Gastrocnemius medialis (tissue), 4 donors: ENCODE results near the gene PMAIP1. TPM values are rescaled to one million over a fixed set of nuclear protein-coding genes. Genes with fewer than 3 reads are reported as not detected.
A peak's percentile ranks its signal among the peaks of the same experiment; 100 is the strongest.

Experiments used
- ATAC-seq, 2 donors: fragments of 150-250 bp; one replicate each; pipeline ENCODE4 v1.9.1; 2016
- DNase-seq, 2 donors: peaks; one replicate each; pipeline ENCODE4 v3.0.0-alpha.2; 2019
- H3K27ac ChIP-seq, 4 donors: fragments of 200-600 bp; sonication (generic); 1 replicate in 1 of 4; 2 replicates in 3 of 4; pipeline ENCODE4 v1.5.1; 2016 to 2018; ENCODE audit warnings: mild to moderate bottlenecking in 2 of 4, moderate library complexity in 1 of 4
- H3K27me3 ChIP-seq, 3 donors: fragments of 200-600 bp; sonication (generic) in 2 of 3; 1 replicate in 1 of 3; 2 replicates in 2 of 3; pipeline versions ENCODE4 v1.5.1 to v1.6.0; 2016 to 2019; ENCODE audit warnings: mild to moderate bottlenecking in 1 of 3, moderate library complexity in 1 of 3
- H3K36me3 ChIP-seq, 2 donors: fragments of 200-600 bp; sonication (generic) in 1 of 2; one replicate each; pipeline ENCODE4 v1.5.1; 2017 to 2018
- H3K4me1 ChIP-seq, 2 donors: fragments of 200-600 bp; sonication (generic) in 1 of 2; one replicate each; pipeline ENCODE4 v1.5.1; 2016 to 2017; ENCODE audit warnings: mild to moderate bottlenecking in 2 of 2
- H3K4me3 ChIP-seq, 4 donors: fragments of 200-600 bp; sonication (generic) in 3 of 4; 1 replicate in 1 of 4; 2 replicates in 3 of 4; pipeline ENCODE4 v1.5.1; 2016 to 2019; ENCODE audit warnings: mild to moderate bottlenecking in 2 of 4
- H3K9me3 ChIP-seq, 3 donors: fragments of 200-600 bp; sonication (generic) in 2 of 3; 1 replicate in 1 of 3; 2 replicates in 2 of 3; pipeline ENCODE4 v1.5.1; 2016 to 2019
- POLR2A ChIP-seq, 2 donors: fragments of 450-650 bp; IDR thresholded peaks; one replicate each; pipeline ENCODE4 v1.6.1; 2017; ENCODE audit warnings: antibody characterized with exemption in 2 of 2, mild to moderate bottlenecking in 2 of 2, moderate library complexity in 2 of 2
- in situ Hi-C, 4 donors: fragments of 200-750 bp; cut with MboI; loops; one replicate each; pipeline versions ENCODE4 v1.15.0 to v1.8.0; 2017; ENCODE audit warnings: low sequenced_read_pairs in 4 of 4
- intact Hi-C: fragments of 100-400 bp; cut with DNase I; formaldehyde crosslinking; loops from one replicate; pipeline ENCODE4 v1.15.1; 2023; ENCODE audit warnings: low total_unique reads
- total RNA-seq, 4 donors: library from RNA; depleted of rRNA; stranded (reverse); fragments of >200 nt; gene quantifications; one replicate each; pipeline versions ENCODE4 v1.1.0 to v1.2.3, GENCODE V29; 2016
- TF ChIP-seq, protein P1 (sequence below), 5 experiments: fragments of 450-650 bp in 3 of 5; fragments of 200-600 bp in 2 of 5; sonication (generic) in 2 of 5; IDR thresholded peaks in 4 of 5; conservative IDR thresholded peaks in 1 of 5; 1 replicate in 4 of 5; 2 replicates in 1 of 5; pipeline ENCODE4 v1.5.1; 2016 to 2019; ENCODE audit warnings: antibody characterized with exemption in 5 of 5, mild to moderate bottlenecking in 3 of 5, moderate library complexity in 3 of 5

Gene PMAIP1
- total RNA-seq, 4 donors from 2014 or later: 0.27 to 1.7 (median 1.2) TPM; not detected in 1

DNA sequence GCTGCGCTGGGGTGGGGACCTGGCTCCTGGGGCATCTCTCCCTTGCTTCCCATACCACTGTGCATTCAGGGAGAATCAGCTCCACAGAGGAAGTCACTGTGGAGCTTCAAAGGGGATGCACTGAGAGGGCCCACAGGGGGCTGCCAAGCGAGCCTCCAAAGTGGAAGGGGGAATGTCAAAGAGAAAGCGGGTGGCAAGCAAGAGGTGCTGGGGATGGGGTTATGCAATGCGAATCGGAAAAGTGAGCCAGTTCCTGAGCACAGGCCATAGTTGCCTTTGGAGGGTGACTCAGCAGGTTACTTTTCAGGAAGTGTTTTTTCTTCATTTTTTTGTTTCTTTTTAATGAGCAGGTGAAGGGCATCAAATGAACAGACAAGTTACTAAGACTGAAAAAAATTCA, 17.6 kb downstream of the PMAIP1 start:
- no peak for TF ChIP-seq POLR2A (IDR thresholded peaks at IDR 0.05)
- TF ChIP-seq, protein P1, sequence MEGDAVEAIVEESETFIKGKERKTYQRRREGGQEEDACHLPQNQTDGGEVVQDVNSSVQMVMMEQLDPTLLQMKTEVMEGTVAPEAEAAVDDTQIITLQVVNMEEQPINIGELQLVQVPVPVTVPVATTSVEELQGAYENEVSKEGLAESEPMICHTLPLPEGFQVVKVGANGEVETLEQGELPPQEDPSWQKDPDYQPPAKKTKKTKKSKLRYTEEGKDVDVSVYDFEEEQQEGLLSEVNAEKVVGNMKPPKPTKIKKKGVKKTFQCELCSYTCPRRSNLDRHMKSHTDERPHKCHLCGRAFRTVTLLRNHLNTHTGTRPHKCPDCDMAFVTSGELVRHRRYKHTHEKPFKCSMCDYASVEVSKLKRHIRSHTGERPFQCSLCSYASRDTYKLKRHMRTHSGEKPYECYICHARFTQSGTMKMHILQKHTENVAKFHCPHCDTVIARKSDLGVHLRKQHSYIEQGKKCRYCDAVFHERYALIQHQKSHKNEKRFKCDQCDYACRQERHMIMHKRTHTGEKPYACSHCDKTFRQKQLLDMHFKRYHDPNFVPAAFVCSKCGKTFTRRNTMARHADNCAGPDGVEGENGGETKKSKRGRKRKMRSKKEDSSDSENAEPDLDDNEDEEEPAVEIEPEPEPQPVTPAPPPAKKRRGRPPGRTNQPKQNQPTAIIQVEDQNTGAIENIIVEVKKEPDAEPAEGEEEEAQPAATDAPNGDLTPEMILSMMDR (IDR thresholded peaks at IDR 0.05 in 4 of 5, conservative IDR thresholded peaks at IDR 0.05 in 1 of 5): no peak
- intact Hi-C loops: no loop called here
- Histone ChIP-seq H3K9me3 (no peaks in the 10 kb centered on the region), H3K27me3 (no peaks in the 10 kb centered on the region), H3K4me1 (no peaks in the 10 kb centered on the region), H3K36me3 (no peaks in the 10 kb centered on the region), H3K27ac (peak overlapping the region in 2 of 4 donors; percentile 60 to 78), H3K4me3 (no peak overlapping the region)
- ATAC-seq (peak in 1 of 2 donors; percentile 37), DNase-seq (peak in 1 of 2 donors; percentile 26)
- in situ Hi-C loops: no loop called here

DNA sequence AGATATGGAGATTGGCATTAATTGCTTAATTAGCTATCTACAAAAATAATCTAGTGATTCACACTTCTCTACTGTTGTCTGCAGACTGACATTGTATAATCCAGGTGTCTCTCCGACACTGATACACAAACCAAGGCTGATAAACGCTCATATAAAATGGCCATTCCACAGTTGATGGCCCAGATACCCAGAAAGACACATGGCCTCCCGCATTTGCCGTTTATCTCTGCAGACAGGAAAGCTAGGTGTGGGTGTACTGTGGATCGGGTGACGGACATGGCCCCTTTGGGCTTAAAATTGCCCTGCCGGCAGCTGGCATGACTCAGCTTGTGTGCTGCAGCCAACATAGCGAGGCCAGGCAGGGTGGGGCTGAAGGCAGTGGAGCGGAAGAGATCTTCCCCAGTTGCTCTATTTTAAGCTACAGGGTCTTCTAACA, 18.5 kb downstream of the PMAIP1 start:
- peak; percentile 72 to 82 for ATAC-seq
- DNase-seq: peak; percentile 32 to 77
- no peaks in the 10 kb centered on the region for H3K36me3 ChIP-seq
- TF ChIP-seq, protein P1 (IDR thresholded peaks at IDR 0.05 in 4 of 5, conservative IDR thresholded peaks at IDR 0.05 in 1 of 5): no peak
- no peak for TF ChIP-seq POLR2A (IDR thresholded peaks at IDR 0.05)
- in situ Hi-C loops: no loop called here
- H3K9me3 ChIP-seq: no peaks in the 10 kb centered on the region
- peak overlapping the region in 1 of 4 donors; percentile 2 for H3K4me3 ChIP-seq
- intact Hi-C loops: no loop called here
- peaks cover 0 to under 1% of the 10 kb centered on the region in 2 donors for H3K4me1 ChIP-seq
- H3K27ac ChIP-seq: peak overlapping the region in 3 of 4 donors; percentile 30 to 78 (median 60)
- no peaks in the 10 kb centered on the region for H3K27me3 ChIP-seq

DNA sequence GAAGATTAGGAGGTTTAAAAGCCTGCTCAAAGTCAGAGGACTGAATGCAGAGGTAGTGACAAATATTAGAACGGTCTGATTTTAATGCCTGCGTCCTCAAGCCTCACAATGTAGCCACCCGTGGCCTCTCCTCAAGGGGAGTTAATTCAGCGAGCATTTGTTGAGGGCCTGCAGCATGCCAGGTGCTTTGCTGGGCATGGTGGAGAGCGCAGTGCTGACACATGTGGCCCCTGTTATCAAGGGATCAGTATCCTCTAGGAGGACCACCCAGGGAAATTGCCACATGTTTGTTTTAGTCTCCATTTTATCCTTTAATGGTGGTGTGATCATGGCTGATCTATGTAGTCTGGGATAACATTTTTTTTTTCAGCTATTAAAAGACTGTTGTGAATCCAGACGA, 19.2 kb downstream of the PMAIP1 start:
- intact Hi-C loops (no loop called here), in situ Hi-C loops (no loop called here)
- TF ChIP-seq POLR2A (IDR thresholded peaks at IDR 0.05): no peak
- TF ChIP-seq, protein P1 (IDR thresholded peaks at IDR 0.05 in 4 of 5, conservative IDR thresholded peaks at IDR 0.05 in 1 of 5): no peak
- no peaks in the 10 kb centered on the region for H3K27me3 ChIP-seq
- H3K9me3 ChIP-seq: no peaks in the 10 kb centered on the region
- no peak overlapping the region for H3K4me3 ChIP-seq
- no peaks in the 10 kb centered on the region for H3K36me3 ChIP-seq
- H3K27ac ChIP-seq: peak overlapping the region in 3 of 4 donors; percentile 30 to 78 (median 60)
- peaks cover 0 to 7% of the 10 kb centered on the region in 2 donors for H3K4me1 ChIP-seq
- ATAC-seq (no peak), DNase-seq (no peak)

DNA sequence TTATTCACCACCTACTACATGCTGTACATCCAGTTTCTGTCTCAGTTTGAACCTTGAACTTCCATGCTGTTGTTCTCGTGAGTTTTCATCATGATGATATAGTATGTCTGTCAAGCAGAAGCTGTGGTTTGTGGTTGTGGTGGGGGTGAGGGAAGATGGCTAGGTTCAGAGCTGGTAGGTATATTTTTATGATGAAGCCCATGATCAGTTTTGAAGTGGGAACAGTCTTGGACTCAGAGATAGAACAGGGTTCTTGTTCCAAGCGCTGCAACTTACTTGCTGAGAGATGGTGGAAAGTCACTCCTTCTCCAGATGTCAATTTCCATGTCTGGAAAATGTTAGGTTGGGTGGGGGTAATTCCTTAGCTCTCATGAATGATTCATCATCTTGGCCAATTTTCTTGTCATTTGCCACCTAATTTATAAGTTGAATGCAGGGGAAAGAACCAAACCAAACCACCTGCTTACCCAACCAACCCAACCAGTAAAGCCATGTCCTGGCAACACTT, 21.6 kb downstream of the PMAIP1 start:
- TF ChIP-seq, protein P1 (IDR thresholded peaks at IDR 0.05 in 4 of 5, conservative IDR thresholded peaks at IDR 0.05 in 1 of 5): no peak
- TF ChIP-seq POLR2A (IDR thresholded peaks at IDR 0.05): no peak
- intact Hi-C loops (no loop called here), in situ Hi-C loops (no loop called here)
- no peak for ATAC-seq
- no peaks in the 10 kb centered on the region for H3K27me3 ChIP-seq
- no peaks in the 10 kb centered on the region for H3K36me3 ChIP-seq
- no peak overlapping the region for H3K27ac ChIP-seq
- H3K4me1 ChIP-seq: peaks cover 0 to 9% of the 10 kb centered on the region in 2 donors
- H3K9me3 ChIP-seq: no peaks in the 10 kb centered on the region
- DNase-seq: no peak
- H3K4me3 ChIP-seq: no peak overlapping the region
